CD4-positive, alpha-beta memory T cell (primary cell): Measurements from ENCODE around the gene NKD2. TPM values are rescaled to one million over a fixed set of nuclear protein-coding genes. Genes with fewer than 3 reads are reported as not detected.
A peak's percentile ranks its signal among the peaks of the same experiment; 100 is the strongest.

Experiments
- CTCF ChIA-PET: fragments of 350-600 bp; sonication (Branson Sonifier 250); formaldehyde crosslinking; loops from one replicate; lab custom pipeline; 2021; ENCODE audit warnings: inconsistent platforms; ENCODE audit not compliant: partially characterized antibody; lab: Charles Lee
- POLR2A ChIA-PET: fragments of 350-600 bp; sonication (Branson Sonifier 250); formaldehyde crosslinking; loops from one replicate; lab custom pipeline; 2021; ENCODE audit not compliant: partially characterized antibody; lab: Charles Lee
- DNase-seq, 5 donors: peaks; one replicate each; pipeline versions ENCODE4 v3.0.0 to v3.0.0-alpha.2; 2020 to 2022; ENCODE audit warnings: mixed read lengths in 1 of 5
- H3K27ac ChIP-seq: one replicate; pipeline ENCODE4 v1.7.0; 2013; ENCODE audit warnings: low read depth, low read length
- H3K27me3 ChIP-seq: 2 replicates; pipeline ENCODE4 v1.7.0; 2013; ENCODE audit warnings: mild to moderate bottlenecking, low read length, moderate library complexity; ENCODE audit not compliant: insufficient read depth
- H3K36me3 ChIP-seq: 2 replicates; pipeline ENCODE4 v1.7.0; 2013; ENCODE audit warnings: mild to moderate bottlenecking, low read length, moderate library complexity; ENCODE audit not compliant: insufficient read depth
- H3K4me1 ChIP-seq: 2 replicates; pipeline ENCODE4 v1.7.0; 2013; ENCODE audit warnings: mild to moderate bottlenecking, low read length, moderate library complexity; ENCODE audit not compliant: insufficient read depth
- H3K4me3 ChIP-seq, 2 donors: one replicate each; pipeline ENCODE4 v1.7.0; 2013; ENCODE audit warnings: low read length in 2 of 2, mild to moderate bottlenecking in 1 of 2
- H3K9me3 ChIP-seq, 2 donors: one replicate each; pipeline ENCODE4 v1.7.0; 2013; ENCODE audit warnings: low read length in 2 of 2, control low read depth in 1 of 2; ENCODE audit not compliant: control insufficient read depth in 1 of 2
- H3K27ac Mint-ChIP-seq, 7 donors: one replicate each; pipeline ENCODE4 v1.8.0; 2020 to 2021; ENCODE audit warnings: mixed read lengths in 7 of 7, mild to moderate bottlenecking in 6 of 7, inconsistent platforms in 3 of 7, moderate library complexity in 3 of 7
- H3K27me3 Mint-ChIP-seq, 2 donors: one replicate each; pipeline ENCODE4 v1.8.0; 2020 to 2021; ENCODE audit warnings: mixed read lengths in 2 of 2
- H3K36me3 Mint-ChIP-seq, 2 donors: one replicate each; pipeline ENCODE4 v1.8.0; 2020 to 2021; ENCODE audit warnings: mixed read lengths in 2 of 2, inconsistent platforms in 1 of 2, mild to moderate bottlenecking in 1 of 2
- H3K4me1 Mint-ChIP-seq, 4 donors: one replicate each; pipeline ENCODE4 v1.8.0; 2020 to 2021; ENCODE audit warnings: mixed read lengths in 4 of 4, mild to moderate bottlenecking in 1 of 4
- H3K4me3 Mint-ChIP-seq, 8 donors: one replicate each; pipeline ENCODE4 v1.8.0; 2020 to 2021; ENCODE audit warnings: mixed read lengths in 8 of 8, mild to moderate bottlenecking in 7 of 8, moderate library complexity in 6 of 8, inconsistent platforms in 3 of 8
- H3K9me3 Mint-ChIP-seq, 8 donors: one replicate each; pipeline ENCODE4 v1.8.0; 2020 to 2021; ENCODE audit warnings: mixed read lengths in 8 of 8, mild to moderate bottlenecking in 5 of 8, inconsistent platforms in 3 of 8, moderate library complexity in 1 of 8
- intact Hi-C: fragments of 100-400 bp; cut with micrococcal nuclease; formaldehyde crosslinking; loops from one replicate; pipeline ENCODE4 v1.15.1; 2023
- polyA plus RNA-seq, 2 donors: library from polyadenylated mRNA; unstranded; fragments of 300-500 nt; fragmentation: Illumina TruSeq; gene quantifications; one replicate each; pipeline ENCODE4 v1.2.3, GENCODE V29; 2021
- total RNA-seq, 2 experiments: library from RNA; stranded (reverse); gene quantifications; one replicate each; pipeline ENCODE4 v1.2.3, GENCODE V29; 2021

Gene NKD2
- total and polyA plus RNA-seq, 4 experiments from 2014 or later = not detected

- Mint-ChIP-seq H3K27ac (no peak overlapping the region), H3K4me3 (no peak overlapping the region), H3K27me3 (peaks cover 14 to 18% of the 10 kb centered on the region in 2 donors), H3K4me1 (peaks cover 2 to 11% (median 7%) of the 10 kb centered on the region in 4 donors), H3K9me3 (no peaks in the 10 kb centered on the region), H3K36me3 (no peaks in the 10 kb centered on the region)
- Histone ChIP-seq H3K9me3 (no peaks in the 10 kb centered on the region), H3K4me1 (peaks cover 7% of the 10 kb centered on the region), H3K4me3 (no peak overlapping the region), H3K27ac (no peak overlapping the region), H3K36me3 (no peaks in the 10 kb centered on the region), H3K27me3 (peaks cover 16% of the 10 kb centered on the region)
- intact Hi-C loops = no loop called here
- ChIA-PET POLR2A (no interaction called here), CTCF (no interaction called here)
- no peak for DNase-seq
Measured at GRCh38 chr5:1014346-1014745, 5.7 kb downstream of the NKD2 start.

DNA sequence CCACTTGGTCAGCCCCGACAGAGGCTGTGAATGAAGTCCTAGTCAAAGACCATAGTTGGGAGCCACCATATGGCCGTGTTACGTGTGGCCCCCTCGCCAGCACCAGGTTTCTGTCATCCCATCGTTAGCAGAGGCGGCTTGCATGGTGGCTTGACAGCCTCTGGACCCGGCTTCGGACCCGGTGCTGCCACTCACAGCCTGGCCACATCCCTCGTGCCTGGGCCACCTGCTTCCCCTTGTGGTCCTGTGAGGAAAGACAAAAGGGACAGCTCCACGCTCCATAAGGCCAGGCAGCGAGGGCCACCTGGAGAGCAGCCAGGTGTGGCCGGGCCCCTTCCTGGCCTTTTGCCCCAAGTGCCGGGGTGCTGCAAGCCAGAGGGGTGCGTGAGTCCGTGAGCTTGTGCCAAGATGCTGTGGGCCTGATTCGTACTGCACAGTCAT, 6.2 kb downstream of the NKD2 start:
- Mint-ChIP-seq H3K27me3 (peaks cover 14 to 16% of the 10 kb centered on the region in 2 donors), H3K27ac (no peak overlapping the region), H3K36me3 (no peaks in the 10 kb centered on the region), H3K9me3 (no peaks in the 10 kb centered on the region), H3K4me1 (peaks cover 2 to 8% (median 5%) of the 10 kb centered on the region in 4 donors), H3K4me3 (no peak overlapping the region)
- H3K4me3 ChIP-seq = no peak overlapping the region
- H3K36me3 ChIP-seq = no peaks in the 10 kb centered on the region
- peaks cover 13% of the 10 kb centered on the region for H3K27me3 ChIP-seq
- intact Hi-C loops = no loop called here
- DNase-seq = no peak
- ChIA-PET CTCF (no interaction called here), POLR2A (no interaction called here)
- H3K9me3 ChIP-seq = no peaks in the 10 kb centered on the region
- peaks cover 3% of the 10 kb centered on the region for H3K4me1 ChIP-seq
- no peak overlapping the region for H3K27ac ChIP-seq

DNA sequence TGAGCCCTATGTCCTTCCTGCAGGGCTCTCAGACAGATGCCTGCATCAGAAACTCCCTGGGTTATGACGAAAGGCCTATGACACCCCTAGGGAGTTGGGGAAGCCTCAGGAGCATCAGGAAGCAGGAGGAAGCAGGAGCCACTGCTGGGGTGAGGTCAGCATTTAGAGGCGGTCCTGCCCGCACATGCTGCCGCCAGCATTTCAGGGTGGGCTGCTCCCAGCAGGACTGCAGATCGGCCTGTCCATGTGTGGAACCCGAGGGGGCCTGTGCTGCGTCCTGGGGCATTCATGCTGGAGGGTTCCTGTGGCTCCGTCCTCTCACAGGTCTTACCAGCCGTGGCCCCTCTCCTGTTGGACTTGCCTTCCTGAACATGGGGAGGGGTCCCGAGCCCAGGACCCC, 6.9 kb downstream of the NKD2 start:
- H3K27ac Mint-ChIP-seq = no peak overlapping the region
- peaks cover 8 to 10% of the 10 kb centered on the region in 2 donors for H3K27me3 Mint-ChIP-seq
- CTCF ChIA-PET = no interaction called here
- H3K4me1 Mint-ChIP-seq = peaks cover 0 to 2% (median under 1%) of the 10 kb centered on the region in 4 donors
- Histone ChIP-seq H3K36me3 (no peaks in the 10 kb centered on the region), H3K9me3 (no peaks in the 10 kb centered on the region), H3K27ac (no peak overlapping the region), H3K4me3 (no peak overlapping the region), H3K27me3 (peaks cover 6% of the 10 kb centered on the region), H3K4me1 (no peaks in the 10 kb centered on the region)
- POLR2A ChIA-PET = no interaction called here
- H3K4me3 Mint-ChIP-seq = no peak overlapping the region
- intact Hi-C loops = no loop called here
- H3K9me3 Mint-ChIP-seq = no peaks in the 10 kb centered on the region
- no peak for DNase-seq
- no peaks in the 10 kb centered on the region for H3K36me3 Mint-ChIP-seq

GRCh38 chr5:1016036-1016435, 7.4 kb downstream of the NKD2 start:
- Mint-ChIP-seq H3K9me3 (no peaks in the 10 kb centered on the region), H3K36me3 (no peaks in the 10 kb centered on the region), H3K27me3 (peaks cover 6% of the 10 kb centered on the region in 2 donors), H3K27ac (no peak overlapping the region), H3K4me3 (no peak overlapping the region), H3K4me1 (peaks cover 0 to 2% (median 0%) of the 10 kb centered on the region in 4 donors)
- Histone ChIP-seq H3K4me1 (no peaks in the 10 kb centered on the region), H3K9me3 (no peaks in the 10 kb centered on the region), H3K36me3 (no peaks in the 10 kb centered on the region), H3K27me3 (peaks cover under 1% of the 10 kb centered on the region), H3K27ac (no peak overlapping the region), H3K4me3 (no peak overlapping the region)
- intact Hi-C loops = no loop called here
- POLR2A ChIA-PET = no interaction called here
- CTCF ChIA-PET = no interaction called here
- DNase-seq = no peak

GRCh38 chr5:1016476-1016875, 7.9 kb downstream of the NKD2 start:
- POLR2A ChIA-PET = no interaction called here

GRCh38 chr5:1017056-1017455, 8.5 kb downstream of the NKD2 start:
- DNase-seq = no peak

More at GRCh38 chr5:1016476-1016875, 7.9 kb downstream of the NKD2 start:
- H3K9me3 Mint-ChIP-seq = no peaks in the 10 kb centered on the region
- no peak overlapping the region for H3K4me3 ChIP-seq
- CTCF ChIA-PET = no interaction called here
- intact Hi-C loops = no loop called here
- no peaks in the 10 kb centered on the region for H3K4me1 ChIP-seq
- H3K9me3 ChIP-seq = no peaks in the 10 kb centered on the region
- H3K27ac Mint-ChIP-seq = no peak overlapping the region
- peaks cover 1 to 2% of the 10 kb centered on the region in 2 donors for H3K27me3 Mint-ChIP-seq
- H3K36me3 Mint-ChIP-seq = no peaks in the 10 kb centered on the region
- H3K36me3 ChIP-seq = no peaks in the 10 kb centered on the region
- no peak overlapping the region for H3K4me3 Mint-ChIP-seq
- no peak for DNase-seq
- no peaks in the 10 kb centered on the region for H3K4me1 Mint-ChIP-seq
- H3K27ac ChIP-seq = no peak overlapping the region
- no peaks in the 10 kb centered on the region for H3K27me3 ChIP-seq

DNA sequence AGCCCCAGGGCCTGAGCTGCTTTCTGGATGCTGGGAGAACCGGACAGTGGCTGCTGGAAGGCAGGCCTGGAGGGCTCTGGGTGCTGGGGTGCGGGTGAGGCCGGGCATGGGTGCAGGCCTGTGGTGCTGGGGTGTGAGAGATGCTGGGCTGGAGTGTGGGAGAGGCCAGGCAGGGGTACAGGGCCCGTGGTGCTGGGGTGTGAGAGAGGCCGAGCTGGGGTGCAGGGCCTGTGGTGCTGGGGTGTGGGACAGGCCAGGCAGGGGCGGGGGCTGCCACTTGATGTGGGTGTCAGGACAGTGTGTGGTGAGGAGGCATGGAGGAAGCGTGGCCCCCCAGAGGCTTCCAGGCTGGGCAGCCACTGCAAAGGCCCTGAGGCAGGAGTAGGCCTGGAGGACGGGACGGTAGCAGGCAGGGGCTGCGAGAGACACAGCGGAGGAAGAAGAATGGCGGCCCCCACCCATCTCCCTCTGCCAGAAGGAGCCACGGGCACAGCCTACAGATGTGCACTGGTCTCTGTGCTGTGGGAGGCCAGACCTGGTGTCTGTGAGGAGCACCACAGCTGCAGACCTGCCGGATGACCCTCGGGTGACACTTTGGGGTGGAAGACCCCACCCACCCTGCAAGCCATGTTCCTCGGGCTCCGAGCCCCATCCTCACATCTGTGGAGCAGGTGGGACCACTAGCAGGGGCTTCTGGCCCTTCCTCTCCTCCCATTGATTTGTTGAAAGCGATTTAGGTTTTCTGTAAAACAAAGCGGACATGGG, 9.3 kb downstream of the NKD2 start:
- Histone ChIP-seq H3K27me3 (no peaks in the 10 kb centered on the region), H3K4me1 (no peaks in the 10 kb centered on the region), H3K9me3 (no peaks in the 10 kb centered on the region), H3K27ac (no peak overlapping the region), H3K36me3 (no peaks in the 10 kb centered on the region), H3K4me3 (no peak overlapping the region)
- H3K4me3 Mint-ChIP-seq = no peak overlapping the region
- POLR2A ChIA-PET = no interaction called here
- CTCF ChIA-PET = no interaction called here
- no peaks in the 10 kb centered on the region for H3K4me1 Mint-ChIP-seq
- no peaks in the 10 kb centered on the region for H3K9me3 Mint-ChIP-seq
- peak overlapping the region in 1 of 7 donors; percentile 65 for H3K27ac Mint-ChIP-seq
- DNase-seq = no peak
- intact Hi-C loops = no loop called here
- no peaks in the 10 kb centered on the region for H3K36me3 Mint-ChIP-seq
- no peaks in the 10 kb centered on the region for H3K27me3 Mint-ChIP-seq

More at GRCh38 chr5:1017056-1017455, 8.5 kb downstream of the NKD2 start:
- Histone ChIP-seq H3K4me3 (no peak overlapping the region), H3K4me1 (no peaks in the 10 kb centered on the region), H3K9me3 (no peaks in the 10 kb centered on the region), H3K27ac (no peak overlapping the region), H3K27me3 (no peaks in the 10 kb centered on the region), H3K36me3 (no peaks in the 10 kb centered on the region)
- ChIA-PET CTCF (no interaction called here), POLR2A (no interaction called here)
- Mint-ChIP-seq H3K36me3 (no peaks in the 10 kb centered on the region), H3K4me1 (no peaks in the 10 kb centered on the region), H3K27ac (no peak overlapping the region), H3K4me3 (no peak overlapping the region), H3K27me3 (no peaks in the 10 kb centered on the region), H3K9me3 (no peaks in the 10 kb centered on the region)
- intact Hi-C loops = no loop called here
